ENCODE data around the gene LGI2.

DNA sequence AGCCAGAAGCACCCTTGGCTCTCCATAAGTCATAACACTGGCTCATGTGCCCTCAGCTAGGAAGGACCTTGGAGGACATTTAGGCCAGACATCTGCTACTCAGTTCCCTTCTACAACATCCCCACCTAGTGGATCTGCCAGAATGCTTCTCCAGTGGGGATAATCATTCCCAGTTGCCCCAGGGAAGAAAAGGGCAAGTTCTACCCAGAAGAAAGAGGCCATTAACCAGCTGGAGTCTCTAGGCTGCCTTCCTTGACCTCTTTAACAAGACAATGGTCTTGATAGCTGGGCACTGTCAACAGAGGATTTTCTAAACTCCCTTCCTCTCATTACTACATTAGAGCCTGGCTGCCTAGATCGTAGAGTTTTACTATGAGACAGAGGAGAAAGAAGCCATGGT, 42.0 kb downstream of the LGI2 start:
- TF ChIP-seq GATA1 (IDR thresholded peaks at IDR 0.05; ENCODE audit: low read depth, low read length) (no peak), POLR2A (IDR thresholded peaks at IDR 0.05; ENCODE audit: low read length) (no peak)

Data from erythroblast (primary cell).